ENCODE data around the gene TMEM18.

The TMEM18 gene

GRCh38 chr2:717661-718060 lies 40.5 kb upstream of the TMEM18 start:
- TF ChIP-seq SUZ12 (IDR thresholded peaks at IDR 0.05; ENCODE audit: extremely low read depth, insufficient read depth, insufficient read length) (no peak), ZNF274 (IDR thresholded peaks at IDR 0.05; ENCODE audit: low read depth, low read length) (no peak), YY1 (IDR thresholded peaks at IDR 0.05; ENCODE audit: insufficient read depth, insufficient read length) (no peak)
- no peak overlapping the region for H3K9ac ChIP-seq (ENCODE audit: insufficient read length, low read depth)
- no peaks in the 10 kb centered on the region for H3K27me3 ChIP-seq (ENCODE audit: insufficient read depth, insufficient read length)
- no peaks in the 10 kb centered on the region for H3K4me1 ChIP-seq (ENCODE audit: insufficient read depth, insufficient read length)
- DNase-seq (ENCODE audit: low read depth, low spot score), result no peak
- no peaks in the 10 kb centered on the region for H3K36me3 ChIP-seq (ENCODE audit: insufficient read depth, insufficient read length, low read length)
- H3K4me3 ChIP-seq (ENCODE audit: insufficient read length, low read depth), result no peak overlapping the region
- no peaks in the 10 kb centered on the region for H3K9me3 ChIP-seq (ENCODE audit: insufficient read depth, low read length)

GRCh38 chr2:715854-716560 lies 38.8 kb upstream of the TMEM18 start:
- no peaks in the 10 kb centered on the region for H3K36me3 ChIP-seq (ENCODE audit: insufficient read depth, insufficient read length, low read length)
- peak; percentile 48 for DNase-seq (ENCODE audit: low read depth, low spot score)
- H3K9me3 ChIP-seq (ENCODE audit: insufficient read depth, low read length), result no peaks in the 10 kb centered on the region
- H3K4me1 ChIP-seq (ENCODE audit: insufficient read depth, insufficient read length), result no peaks in the 10 kb centered on the region
- H3K27me3 ChIP-seq (ENCODE audit: insufficient read depth, insufficient read length), result no peaks in the 10 kb centered on the region
- TF ChIP-seq YY1 (IDR thresholded peaks at IDR 0.05; ENCODE audit: insufficient read depth, insufficient read length) (no peak), ZNF274 (IDR thresholded peaks at IDR 0.05; ENCODE audit: low read depth, low read length) (no peak), SUZ12 (IDR thresholded peaks at IDR 0.05; ENCODE audit: extremely low read depth, insufficient read depth, insufficient read length) (no peak)
- H3K9ac ChIP-seq (ENCODE audit: insufficient read length, low read depth), result no peak overlapping the region
- H3K4me3 ChIP-seq (ENCODE audit: insufficient read length, low read depth), result no peak overlapping the region

GRCh38 chr2:715038-715437 lies 37.8 kb upstream of the TMEM18 start:
- no peaks in the 10 kb centered on the region for H3K27me3 ChIP-seq (ENCODE audit: insufficient read depth, insufficient read length)
- no peak overlapping the region for H3K9ac ChIP-seq (ENCODE audit: insufficient read length, low read depth)

GRCh38 chr2:714005-714741 lies 37.0 kb upstream of the TMEM18 start:
- TF ChIP-seq ZNF274 (IDR thresholded peaks at IDR 0.05; ENCODE audit: low read depth, low read length), result no peak
- no peak for TF ChIP-seq SUZ12 (IDR thresholded peaks at IDR 0.05; ENCODE audit: extremely low read depth, insufficient read depth, insufficient read length)
- TF ChIP-seq YY1 (IDR thresholded peaks at IDR 0.05; ENCODE audit: insufficient read depth, insufficient read length), result no peak
- peak; percentile 69 for DNase-seq (ENCODE audit: low read depth, low spot score)

More at GRCh38 chr2:715038-715437, 37.8 kb upstream of the TMEM18 start:
- no peak for DNase-seq (ENCODE audit: low read depth, low spot score)
- Histone ChIP-seq H3K9me3 (ENCODE audit: insufficient read depth, low read length) (no peaks in the 10 kb centered on the region), H3K4me3 (ENCODE audit: insufficient read length, low read depth) (no peak overlapping the region), H3K36me3 (ENCODE audit: insufficient read depth, insufficient read length, low read length) (no peaks in the 10 kb centered on the region), H3K4me1 (ENCODE audit: insufficient read depth, insufficient read length) (no peaks in the 10 kb centered on the region)
- no peak for TF ChIP-seq SUZ12 (IDR thresholded peaks at IDR 0.05; ENCODE audit: extremely low read depth, insufficient read depth, insufficient read length)
- TF ChIP-seq YY1 (IDR thresholded peaks at IDR 0.05; ENCODE audit: insufficient read depth, insufficient read length), result no peak
- no peak for TF ChIP-seq ZNF274 (IDR thresholded peaks at IDR 0.05; ENCODE audit: low read depth, low read length)

GRCh38 chr2:710867-711665 lies 33.9 kb upstream of the TMEM18 start:
- DNase-seq (ENCODE audit: low read depth, low spot score), result no peak
- Histone ChIP-seq H3K4me3 (ENCODE audit: insufficient read length, low read depth) (no peak overlapping the region), H3K27me3 (ENCODE audit: insufficient read depth, insufficient read length) (no peaks in the 10 kb centered on the region), H3K9me3 (ENCODE audit: insufficient read depth, low read length) (no peaks in the 10 kb centered on the region), H3K36me3 (ENCODE audit: insufficient read depth, insufficient read length, low read length) (no peaks in the 10 kb centered on the region), H3K9ac (ENCODE audit: insufficient read length, low read depth) (no peak overlapping the region), H3K4me1 (ENCODE audit: insufficient read depth, insufficient read length) (no peaks in the 10 kb centered on the region)
- TF ChIP-seq YY1 (IDR thresholded peaks at IDR 0.05; ENCODE audit: insufficient read depth, insufficient read length) (no peak), SUZ12 (IDR thresholded peaks at IDR 0.05; ENCODE audit: extremely low read depth, insufficient read depth, insufficient read length) (no peak), ZNF274 (IDR thresholded peaks at IDR 0.05; ENCODE audit: low read depth, low read length) (no peak)

More at GRCh38 chr2:714005-714741, 37.0 kb upstream of the TMEM18 start:
- Histone ChIP-seq H3K4me3 (ENCODE audit: insufficient read length, low read depth) (no peak overlapping the region), H3K9me3 (ENCODE audit: insufficient read depth, low read length) (no peaks in the 10 kb centered on the region), H3K36me3 (ENCODE audit: insufficient read depth, insufficient read length, low read length) (no peaks in the 10 kb centered on the region), H3K9ac (ENCODE audit: insufficient read length, low read depth) (no peak overlapping the region), H3K27me3 (ENCODE audit: insufficient read depth, insufficient read length) (no peaks in the 10 kb centered on the region), H3K4me1 (ENCODE audit: insufficient read depth, insufficient read length) (no peaks in the 10 kb centered on the region)

GRCh38 chr2:709138-709765 lies 32.0 kb upstream of the TMEM18 start:
- Histone ChIP-seq H3K4me1 (ENCODE audit: insufficient read depth, insufficient read length) (no peaks in the 10 kb centered on the region), H3K4me3 (ENCODE audit: insufficient read length, low read depth) (no peak overlapping the region), H3K9me3 (ENCODE audit: insufficient read depth, low read length) (no peaks in the 10 kb centered on the region), H3K36me3 (ENCODE audit: insufficient read depth, insufficient read length, low read length) (no peaks in the 10 kb centered on the region), H3K27me3 (ENCODE audit: insufficient read depth, insufficient read length) (no peaks in the 10 kb centered on the region), H3K9ac (ENCODE audit: insufficient read length, low read depth) (no peak overlapping the region)
- TF ChIP-seq SUZ12 (IDR thresholded peaks at IDR 0.05; ENCODE audit: extremely low read depth, insufficient read depth, insufficient read length), result no peak
- no peak for TF ChIP-seq ZNF274 (IDR thresholded peaks at IDR 0.05; ENCODE audit: low read depth, low read length)
- TF ChIP-seq YY1 (IDR thresholded peaks at IDR 0.05; ENCODE audit: insufficient read depth, insufficient read length), result no peak
- DNase-seq (ENCODE audit: low read depth, low spot score), result no peak

All from NT2/D1 (cell line).